Heart left ventricle (tissue), 16 donors: Measurements from ENCODE around the gene KCP. TPM values are rescaled to one million over a fixed set of nuclear protein-coding genes. Genes with fewer than 3 reads are reported as not detected.
A peak's percentile ranks its signal among the peaks of the same experiment; 100 is the strongest.

ENCODE experiments used
- ATAC-seq, 4 donors: fragments of 200-7000 bp; cut with Tn5 transposase; one replicate each; pipeline ENCODE4 v1.9.1; 2020 to 2022; ENCODE audit warnings: moderate library complexity in 4 of 4, mild to moderate bottlenecking in 3 of 4, moderate number of reproducible peaks in 1 of 4
- DNase-seq, 5 donors: peaks; one replicate each; pipeline ENCODE4 v3.0.0-alpha.2; 2020
- H3K27ac ChIP-seq, 12 donors: fragments of 200-600 bp; sonication (generic) in 4 of 12; one replicate each; pipeline versions ENCODE4 v1.5.0 to v1.8.0; 2016 to 2022; ENCODE audit warnings: mild to moderate bottlenecking in 2 of 12
- H3K27me3 ChIP-seq, 9 donors: fragments of 200-600 bp; sonication (generic) in 2 of 9; one replicate each; pipeline versions ENCODE4 v1.5.1 to v1.8.0; 2016 to 2022; ENCODE audit warnings: mild to moderate bottlenecking in 3 of 9
- H3K36me3 ChIP-seq, 9 donors: fragments of 200-600 bp; sonication (generic) in 2 of 9; one replicate each; pipeline versions ENCODE4 v1.5.0 to v1.8.0; 2018 to 2022; ENCODE audit warnings: mild to moderate bottlenecking in 2 of 9
- H3K4me1 ChIP-seq, 12 donors: fragments of 200-600 bp; sonication (generic) in 4 of 12; one replicate each; pipeline versions ENCODE4 v1.5.0 to v1.8.0; 2016 to 2022; ENCODE audit warnings: mild to moderate bottlenecking in 3 of 12
- H3K4me3 ChIP-seq, 12 donors: fragments of 200-600 bp; sonication (generic) in 4 of 12; one replicate each; pipeline versions ENCODE4 v1.5.0 to v1.8.0; 2017 to 2022; ENCODE audit warnings: mild to moderate bottlenecking in 9 of 12, moderate library complexity in 4 of 12
- H3K9me3 ChIP-seq, 12 donors: fragments of 200-600 bp; sonication (generic) in 4 of 12; one replicate each; pipeline versions ENCODE4 v1.5.0 to v1.8.0; 2016 to 2022; ENCODE audit warnings: mild to moderate bottlenecking in 1 of 12
- POLR2A ChIP-seq, 2 donors: fragments of 450-650 bp; IDR thresholded peaks; one replicate each; pipeline ENCODE4 v1.6.1; 2017; ENCODE audit warnings: antibody characterized with exemption in 2 of 2, mild to moderate bottlenecking in 2 of 2, moderate library complexity in 2 of 2
- WGBS, 4 donors: extraction: QIAGEN DNeasy Blood & Tissue Kit in 2 of 4; methylation state at CpG; one replicate each; pipeline versions ENCODE4 v1.1.5 to v1.1.7; 2013 to 2018; 5-methylcytosine and 5-hydroxymethylcytosine counted together
- intact Hi-C, 10 donors: fragments of 100-400 bp; cut with DNase I; formaldehyde crosslinking; loops; one replicate each; pipeline versions ENCODE4 v1.11.1 to v1.14.2; 2022
- polyA plus RNA-seq, 2 donors: library from polyadenylated mRNA; stranded (reverse); fragments of 200-250 nt; gene quantifications; one replicate each; pipeline ENCODE4 v1.2.3, GENCODE V29; 2013
- total RNA-seq, 9 donors: library from RNA; depleted of rRNA in 2 of 9; stranded (reverse); fragments of >200 nt in 2 of 9; fragmentation: NEBNext Ultra II Directional in 3 of 9; extraction: Animal tissue kit (Norgen Biotek cat#: 25700) in 3 of 9; gene quantifications; one replicate each; pipeline versions ENCODE4 v1.1.0 to v1.2.4, GENCODE V29; 2016 to 2023
- TF ChIP-seq, protein P1 (sequence below), 12 donors: fragments of 200-600 bp; sonication (generic) in 4 of 12; IDR thresholded peaks; one replicate each; pipeline versions ENCODE4 v1.5.0 to v1.8.0; 2018 to 2022; ENCODE audit warnings: antibody characterized with exemption in 12 of 12, mild to moderate bottlenecking in 5 of 12
- donor health status: ischemic (EF 13 %, LVEDD 7.1; RV severe dilation, severe dysfunction).
- donor health status: healthy with polysubstance abuse.
- donor health status: DM: no; HTN: yes; CAD: no.
- donor health status: DM: no; HTN: no; CAD: no.
- donor health status: ischemic (EF 25% LVEDD 6.9; RV normal size, moderate dysfunction).
- donor health status: ischemic (EF 25% LVEDD 5.7; RV mildly dilated, moderate dysfunction).
- donor health status: healthy.
- donor health status: DM: yes; HTN: yes; CAD: no.
- donor health status: ischemic (EF 35%, LVEDD 5.7; RV mildly dilated, moderate dysfunction).
- donor health status: nonischemic (EF 11% LVEDD 7.7; RV severe dilation, severe dysfunction).
- donor health status: DM: yes; HTN: yes; CAD: no.
- donor health status: PGD.
- donor health status: ischemic (EF 29% LVEDD 5.4; RV normal size, mild dysfunction).
- donor health status: nonischemic (EF 23%, LVEDD 6.1; RV moderate dilation, normal function).

KCP gene
- total and polyA plus RNA-seq, 11 donors = 0.14 to 1.3 (median 0.29) TPM; not detected in 1

GRCh38 chr7:128894101-128894440 is 16.4 kb downstream of the KCP start:
- TF ChIP-seq POLR2A (IDR thresholded peaks at IDR 0.05) = no peak
- TF ChIP-seq, protein P1, sequence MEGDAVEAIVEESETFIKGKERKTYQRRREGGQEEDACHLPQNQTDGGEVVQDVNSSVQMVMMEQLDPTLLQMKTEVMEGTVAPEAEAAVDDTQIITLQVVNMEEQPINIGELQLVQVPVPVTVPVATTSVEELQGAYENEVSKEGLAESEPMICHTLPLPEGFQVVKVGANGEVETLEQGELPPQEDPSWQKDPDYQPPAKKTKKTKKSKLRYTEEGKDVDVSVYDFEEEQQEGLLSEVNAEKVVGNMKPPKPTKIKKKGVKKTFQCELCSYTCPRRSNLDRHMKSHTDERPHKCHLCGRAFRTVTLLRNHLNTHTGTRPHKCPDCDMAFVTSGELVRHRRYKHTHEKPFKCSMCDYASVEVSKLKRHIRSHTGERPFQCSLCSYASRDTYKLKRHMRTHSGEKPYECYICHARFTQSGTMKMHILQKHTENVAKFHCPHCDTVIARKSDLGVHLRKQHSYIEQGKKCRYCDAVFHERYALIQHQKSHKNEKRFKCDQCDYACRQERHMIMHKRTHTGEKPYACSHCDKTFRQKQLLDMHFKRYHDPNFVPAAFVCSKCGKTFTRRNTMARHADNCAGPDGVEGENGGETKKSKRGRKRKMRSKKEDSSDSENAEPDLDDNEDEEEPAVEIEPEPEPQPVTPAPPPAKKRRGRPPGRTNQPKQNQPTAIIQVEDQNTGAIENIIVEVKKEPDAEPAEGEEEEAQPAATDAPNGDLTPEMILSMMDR (IDR thresholded peaks at IDR 0.05) = no peak
- Histone ChIP-seq H3K27ac (no peak overlapping the region), H3K9me3 (peaks cover 0 to 2% (median 0%) of the 10 kb centered on the region in 12 donors), H3K36me3 (no peaks in the 10 kb centered on the region), H3K4me3 (no peak overlapping the region), H3K27me3 (peaks cover 0 to 21% (median 13%) of the 10 kb centered on the region in 9 donors), H3K4me1 (peaks cover 0 to 11% (median 0%) of the 10 kb centered on the region in 12 donors)
- no peak for ATAC-seq
- intact Hi-C loops = no loop called here
- peak in 1 of 5 donors; percentile 15 for DNase-seq
- 90 to 98% (median 94%) methylated on average over 5 to 6 of the region's 6 CpGs for WGBS, 4 donors

DNA sequence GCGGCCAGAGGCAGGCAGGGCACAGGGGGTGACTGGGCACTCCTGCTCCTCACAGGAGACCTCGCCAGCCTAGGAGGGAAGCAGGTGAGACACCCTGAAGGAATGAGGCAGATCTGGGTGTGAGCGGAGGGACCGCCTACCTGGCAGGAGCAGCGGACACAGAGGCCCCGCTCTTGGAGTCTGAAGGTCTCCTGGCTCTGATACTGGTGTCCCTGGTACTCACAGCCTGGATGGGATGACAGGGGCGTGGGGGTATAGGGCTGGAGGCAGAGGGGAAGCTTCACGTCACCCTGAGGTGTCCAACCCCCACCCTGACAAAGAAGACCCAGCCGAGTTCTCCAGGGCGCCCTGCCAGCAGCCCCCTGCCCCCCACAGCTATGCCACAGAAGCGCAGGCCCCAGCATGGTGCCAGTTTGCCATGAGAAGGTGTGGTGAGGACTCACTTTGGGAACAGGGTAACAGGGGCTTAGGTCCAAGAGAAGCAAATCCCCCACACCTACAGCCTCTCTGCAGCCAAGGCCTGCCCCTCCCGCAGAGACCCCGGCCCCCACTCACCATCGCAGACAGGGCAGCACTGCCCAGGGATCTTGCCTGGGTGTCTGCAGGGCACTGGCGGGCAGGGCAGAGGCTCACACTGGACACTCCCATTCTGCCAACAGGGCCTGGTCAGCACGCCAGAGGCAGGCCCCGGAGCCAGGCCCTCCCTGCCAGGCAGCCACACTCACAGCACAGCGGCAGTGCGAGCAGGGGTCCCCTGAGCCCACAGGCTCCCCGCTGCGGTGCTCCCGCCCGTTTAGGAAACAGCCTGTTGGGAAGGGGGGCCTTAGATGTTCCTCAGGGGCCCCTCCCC is 17.0 kb downstream of the KCP start:
- intact Hi-C loops = no loop called here
- Histone ChIP-seq H3K27ac (no peak overlapping the region), H3K4me1 (peaks cover 0 to 11% (median 0%) of the 10 kb centered on the region in 12 donors), H3K36me3 (no peaks in the 10 kb centered on the region), H3K27me3 (peaks cover 0 to 21% (median 13%) of the 10 kb centered on the region in 9 donors), H3K9me3 (no peaks in the 10 kb centered on the region), H3K4me3 (no peak overlapping the region)
- TF ChIP-seq, protein P1 (IDR thresholded peaks at IDR 0.05) = no peak
- no peak for TF ChIP-seq POLR2A (IDR thresholded peaks at IDR 0.05)
- DNase-seq = peak in 3 of 5 donors; percentile 18 to 53 (median 22)
- no peak for ATAC-seq
- WGBS, 4 donors = 87 to 94% (median 90%) methylated on average over 10 to 23 of the region's 23 CpGs

- intact Hi-C loops = no loop called here
- no peak for TF ChIP-seq POLR2A (IDR thresholded peaks at IDR 0.05)
- TF ChIP-seq, protein P1 (IDR thresholded peaks at IDR 0.05) = no peak
- Histone ChIP-seq H3K9me3 (no peaks in the 10 kb centered on the region), H3K36me3 (no peaks in the 10 kb centered on the region), H3K27me3 (peaks cover 0 to 21% (median 13%) of the 10 kb centered on the region in 9 donors), H3K27ac (no peak overlapping the region), H3K4me3 (no peak overlapping the region), H3K4me1 (peaks cover 0 to 11% (median 0%) of the 10 kb centered on the region in 12 donors)
- ATAC-seq (no peak), DNase-seq (peak in 3 of 5 donors; percentile 15 to 60 (median 19))
- WGBS, 4 donors = 92 to 94% (median 93%) methylated on average over 9 to 13 of the region's 13 CpGs
Observed at GRCh38 chr7:128892521-128893250, 17.8 kb downstream of the KCP start.

- Histone ChIP-seq H3K4me1 (peaks cover 0 to 11% (median 0%) of the 10 kb centered on the region in 12 donors), H3K4me3 (no peak overlapping the region), H3K9me3 (no peaks in the 10 kb centered on the region), H3K36me3 (no peaks in the 10 kb centered on the region), H3K27me3 (peaks cover 0 to 21% (median 13%) of the 10 kb centered on the region in 9 donors), H3K27ac (no peak overlapping the region)
- WGBS, 4 donors = 80 to 89% (median 83%) methylated on average over 11 of the region's 11 CpGs
- DNase-seq (peak in 1 of 5 donors; percentile 9), ATAC-seq (no peak)
- TF ChIP-seq POLR2A (IDR thresholded peaks at IDR 0.05) = no peak
- TF ChIP-seq, protein P1 (IDR thresholded peaks at IDR 0.05) = no peak
- intact Hi-C loops = no loop called here
Observed at GRCh38 chr7:128891942-128892269, 18.6 kb downstream of the KCP start.
